Neural cell (in vitro differentiated cells): ENCODE results near the gene SFI1. TPM values are rescaled to one million over a fixed set of nuclear protein-coding genes. Genes with fewer than 3 reads are reported as not detected.

Source experiments
- H2AFZ ChIP-seq: fragments of 200-600, 300-800 bp; sonication (generic), shearing (Covaris generic); 2 replicates; pipeline ENCODE4 v1.6.0; 2014; ENCODE audit warnings: low read depth, mild to moderate bottlenecking, antibody characterized with exemption, low read length, moderate library complexity
- H3F3A ChIP-seq: fragments of 200-600 bp; shearing (Covaris generic); 2 replicates; pipeline ENCODE4 v1.6.1; 2016; ENCODE audit warnings: mild to moderate bottlenecking, moderate library complexity, mixed read lengths, antibody characterized with exemption, low read length; ENCODE audit not compliant: insufficient read depth, poor library complexity, severe bottlenecking
- H3K27ac ChIP-seq: fragments of 200-600, 300-800 bp; sonication (generic), shearing (Covaris generic); 2 replicates; pipeline ENCODE4 v1.5.1; 2014; ENCODE audit warnings: mild to moderate bottlenecking, low read length, moderate library complexity
- H3K27me3 ChIP-seq: fragments of 300-800, 200-600 bp; sonication (generic), shearing (Covaris generic); 2 replicates; pipeline ENCODE4 v1.6.0; 2014; ENCODE audit warnings: mild to moderate bottlenecking, low read depth, low read length, moderate library complexity; ENCODE audit not compliant: insufficient read depth
- H3K36me3 ChIP-seq: fragments of 300-800, 200-600 bp; sonication (generic), shearing (Covaris generic); 2 replicates; pipeline ENCODE4 v1.5.1; 2014; ENCODE audit warnings: mild to moderate bottlenecking, antibody characterized with exemption, low read length, moderate library complexity; ENCODE audit not compliant: insufficient read depth
- H3K4me2 ChIP-seq: fragments of 300-800, 200-600 bp; sonication (generic), shearing (Covaris generic); 2 replicates; pipeline ENCODE4 v1.6.0; 2014; ENCODE audit warnings: mild to moderate bottlenecking, low read length
- H3K4me3 ChIP-seq: fragments of 300-800, 200-600 bp; sonication (generic), shearing (Covaris generic); 2 replicates; pipeline ENCODE4 v1.5.1; 2014; ENCODE audit warnings: mild to moderate bottlenecking, low read length, moderate library complexity
- H3K79me2 ChIP-seq: fragments of 200-600 bp; shearing (Covaris generic); replicated peaks from 2 replicates; pipeline ENCODE4 v1.6.0; 2014; ENCODE audit warnings: mild to moderate bottlenecking, low read length, moderate library complexity; ENCODE audit not compliant: insufficient read depth
- H3K9ac ChIP-seq: fragments of 300-800, 200-600 bp; sonication (generic), shearing (Covaris generic); 2 replicates; pipeline ENCODE4 v1.6.1; 2016; ENCODE audit warnings: mild to moderate bottlenecking, low read length, mixed read lengths
- H3K9me2 ChIP-seq: fragments of 200-600 bp; shearing (Covaris generic); 2 replicates; pipeline ENCODE4 v1.6.1; 2016; ENCODE audit warnings: mild to moderate bottlenecking, low read length, mixed read lengths; ENCODE audit not compliant: insufficient read depth
- H3K9me3 ChIP-seq: fragments of 200-600, 300-800 bp; sonication (generic), shearing (Covaris generic); 2 replicates; pipeline ENCODE4 v1.6.1; 2016; ENCODE audit warnings: mild to moderate bottlenecking, mixed run types, low read length, moderate library complexity, mixed read lengths
- H4K20me1 ChIP-seq: fragments of 200-600 bp; shearing (Covaris generic); 2 replicates; pipeline ENCODE4 v1.6.1; 2016; ENCODE audit warnings: mild to moderate bottlenecking, mixed run types; ENCODE audit not compliant: insufficient read depth
- EP300 ChIP-seq: fragments of 450-650 bp; conservative IDR thresholded peaks from 2 replicates; pipeline ENCODE4 v1.6.1; 2014; ENCODE audit warnings: antibody characterized with exemption, mild to moderate bottlenecking, moderate library complexity; ENCODE audit not compliant: poor library complexity, severe bottlenecking
- EZH2 ChIP-seq: fragments of 200-600, 300-800 bp; shearing (Covaris generic), sonication (generic); IDR thresholded peaks from 2 replicates; pipeline ENCODE4 v1.6.1; 2014; ENCODE audit warnings: antibody characterized with exemption, low read length, borderline replicate concordance, mild to moderate bottlenecking; ENCODE audit not compliant: insufficient read depth, poor library complexity, severe bottlenecking
- MXI1 ChIP-seq: fragments of 450-650 bp; conservative IDR thresholded peaks from 2 replicates; pipeline ENCODE4 v1.6.1; 2014; ENCODE audit warnings: antibody characterized with exemption, mild to moderate bottlenecking; ENCODE audit not compliant: poor library complexity, severe bottlenecking
- POLR2AphosphoS5 ChIP-seq: IDR thresholded peaks from 2 replicates; pipeline ENCODE4 v1.6.1; 2012
- RAD21 ChIP-seq: fragments of 450-650 bp; conservative IDR thresholded peaks from 2 replicates; pipeline ENCODE4 v1.6.1; 2014; ENCODE audit warnings: antibody characterized with exemption, mild to moderate bottlenecking, moderate library complexity
- SMC3 ChIP-seq: fragments of 450-650 bp; conservative IDR thresholded peaks from 2 replicates; pipeline ENCODE4 v1.6.1; 2014; ENCODE audit warnings: antibody characterized with exemption, mild to moderate bottlenecking, moderate library complexity; ENCODE audit not compliant: poor library complexity
- TAF1 ChIP-seq: IDR thresholded peaks from 2 replicates; pipeline ENCODE4 v1.6.1; 2012; ENCODE audit warnings: low read depth
- polyA plus RNA-seq: library from polyadenylated mRNA; depleted of rRNA; stranded (reverse); fragments of >200 nt; gene quantifications from 2 replicates; pipeline ENCODE4 v1.2.3, GENCODE V29; 2014
- TF ChIP-seq, protein P1 (sequence below): fragments of 450-650 bp; IDR thresholded peaks from 2 replicates; pipeline ENCODE4 v1.5.1; 2014; ENCODE audit warnings: antibody characterized with exemption, mild to moderate bottlenecking, moderate library complexity; ENCODE audit not compliant: poor library complexity, severe bottlenecking
- TF ChIP-seq, protein P2 (sequence below): IDR thresholded peaks from 2 replicates; pipeline ENCODE4 v1.6.1; 2012; ENCODE audit warnings: borderline replicate concordance

Gene SFI1
- polyA plus RNA-seq, 1 donor from 2014 or later = 19.9 TPM

DNA sequence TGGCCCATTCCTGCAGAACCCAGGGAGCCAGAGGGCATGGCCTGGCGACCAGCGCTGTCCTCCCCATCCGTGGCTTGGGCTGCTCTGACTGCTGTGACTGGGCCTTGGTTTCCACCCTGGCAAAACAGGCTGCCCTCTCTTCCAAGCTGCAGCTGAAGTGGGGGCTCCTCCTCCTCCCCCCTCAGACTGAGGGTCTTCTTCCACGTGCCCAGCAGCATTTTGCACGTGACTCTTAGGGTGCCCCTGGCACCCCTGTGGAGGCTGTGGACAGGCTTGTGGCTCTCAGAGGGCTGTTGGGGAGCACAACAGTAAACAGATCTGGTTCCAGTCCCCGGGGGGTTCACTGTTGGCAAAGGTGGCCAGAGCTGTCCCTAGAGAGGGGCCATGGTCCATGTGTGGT lies 114.3 kb downstream of the SFI1 start:
- H4K20me1 ChIP-seq = no peaks in the 10 kb centered on the region
- no peak overlapping the region for H3K27ac ChIP-seq
- H3K79me2 ChIP-seq = no peaks in the 10 kb centered on the region
- H3K4me2 ChIP-seq = no peak overlapping the region
- no peaks in the 10 kb centered on the region for H3K27me3 ChIP-seq
- TF ChIP-seq, protein P1, sequence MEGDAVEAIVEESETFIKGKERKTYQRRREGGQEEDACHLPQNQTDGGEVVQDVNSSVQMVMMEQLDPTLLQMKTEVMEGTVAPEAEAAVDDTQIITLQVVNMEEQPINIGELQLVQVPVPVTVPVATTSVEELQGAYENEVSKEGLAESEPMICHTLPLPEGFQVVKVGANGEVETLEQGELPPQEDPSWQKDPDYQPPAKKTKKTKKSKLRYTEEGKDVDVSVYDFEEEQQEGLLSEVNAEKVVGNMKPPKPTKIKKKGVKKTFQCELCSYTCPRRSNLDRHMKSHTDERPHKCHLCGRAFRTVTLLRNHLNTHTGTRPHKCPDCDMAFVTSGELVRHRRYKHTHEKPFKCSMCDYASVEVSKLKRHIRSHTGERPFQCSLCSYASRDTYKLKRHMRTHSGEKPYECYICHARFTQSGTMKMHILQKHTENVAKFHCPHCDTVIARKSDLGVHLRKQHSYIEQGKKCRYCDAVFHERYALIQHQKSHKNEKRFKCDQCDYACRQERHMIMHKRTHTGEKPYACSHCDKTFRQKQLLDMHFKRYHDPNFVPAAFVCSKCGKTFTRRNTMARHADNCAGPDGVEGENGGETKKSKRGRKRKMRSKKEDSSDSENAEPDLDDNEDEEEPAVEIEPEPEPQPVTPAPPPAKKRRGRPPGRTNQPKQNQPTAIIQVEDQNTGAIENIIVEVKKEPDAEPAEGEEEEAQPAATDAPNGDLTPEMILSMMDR = no peak
- TF ChIP-seq RAD21 (no peak), TAF1 (no peak), SMC3 (no peak), POLR2AphosphoS5 (no peak), MXI1 (no peak), EP300 (no peak), EZH2 (no peak)
- TF ChIP-seq, protein P2, sequence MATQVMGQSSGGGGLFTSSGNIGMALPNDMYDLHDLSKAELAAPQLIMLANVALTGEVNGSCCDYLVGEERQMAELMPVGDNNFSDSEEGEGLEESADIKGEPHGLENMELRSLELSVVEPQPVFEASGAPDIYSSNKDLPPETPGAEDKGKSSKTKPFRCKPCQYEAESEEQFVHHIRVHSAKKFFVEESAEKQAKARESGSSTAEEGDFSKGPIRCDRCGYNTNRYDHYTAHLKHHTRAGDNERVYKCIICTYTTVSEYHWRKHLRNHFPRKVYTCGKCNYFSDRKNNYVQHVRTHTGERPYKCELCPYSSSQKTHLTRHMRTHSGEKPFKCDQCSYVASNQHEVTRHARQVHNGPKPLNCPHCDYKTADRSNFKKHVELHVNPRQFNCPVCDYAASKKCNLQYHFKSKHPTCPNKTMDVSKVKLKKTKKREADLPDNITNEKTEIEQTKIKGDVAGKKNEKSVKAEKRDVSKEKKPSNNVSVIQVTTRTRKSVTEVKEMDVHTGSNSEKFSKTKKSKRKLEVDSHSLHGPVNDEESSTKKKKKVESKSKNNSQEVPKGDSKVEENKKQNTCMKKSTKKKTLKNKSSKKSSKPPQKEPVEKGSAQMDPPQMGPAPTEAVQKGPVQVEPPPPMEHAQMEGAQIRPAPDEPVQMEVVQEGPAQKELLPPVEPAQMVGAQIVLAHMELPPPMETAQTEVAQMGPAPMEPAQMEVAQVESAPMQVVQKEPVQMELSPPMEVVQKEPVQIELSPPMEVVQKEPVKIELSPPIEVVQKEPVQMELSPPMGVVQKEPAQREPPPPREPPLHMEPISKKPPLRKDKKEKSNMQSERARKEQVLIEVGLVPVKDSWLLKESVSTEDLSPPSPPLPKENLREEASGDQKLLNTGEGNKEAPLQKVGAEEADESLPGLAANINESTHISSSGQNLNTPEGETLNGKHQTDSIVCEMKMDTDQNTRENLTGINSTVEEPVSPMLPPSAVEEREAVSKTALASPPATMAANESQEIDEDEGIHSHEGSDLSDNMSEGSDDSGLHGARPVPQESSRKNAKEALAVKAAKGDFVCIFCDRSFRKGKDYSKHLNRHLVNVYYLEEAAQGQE = no peak
- no peak overlapping the region for H2AFZ ChIP-seq
- no peaks in the 10 kb centered on the region for H3F3A ChIP-seq
- no peaks in the 10 kb centered on the region for H3K9me3 ChIP-seq
- no peaks in the 10 kb centered on the region for H3K36me3 ChIP-seq
- no peak overlapping the region for H3K9ac ChIP-seq
- H3K4me3 ChIP-seq = no peak overlapping the region
- H3K9me2 ChIP-seq = no peaks in the 10 kb centered on the region

DNA sequence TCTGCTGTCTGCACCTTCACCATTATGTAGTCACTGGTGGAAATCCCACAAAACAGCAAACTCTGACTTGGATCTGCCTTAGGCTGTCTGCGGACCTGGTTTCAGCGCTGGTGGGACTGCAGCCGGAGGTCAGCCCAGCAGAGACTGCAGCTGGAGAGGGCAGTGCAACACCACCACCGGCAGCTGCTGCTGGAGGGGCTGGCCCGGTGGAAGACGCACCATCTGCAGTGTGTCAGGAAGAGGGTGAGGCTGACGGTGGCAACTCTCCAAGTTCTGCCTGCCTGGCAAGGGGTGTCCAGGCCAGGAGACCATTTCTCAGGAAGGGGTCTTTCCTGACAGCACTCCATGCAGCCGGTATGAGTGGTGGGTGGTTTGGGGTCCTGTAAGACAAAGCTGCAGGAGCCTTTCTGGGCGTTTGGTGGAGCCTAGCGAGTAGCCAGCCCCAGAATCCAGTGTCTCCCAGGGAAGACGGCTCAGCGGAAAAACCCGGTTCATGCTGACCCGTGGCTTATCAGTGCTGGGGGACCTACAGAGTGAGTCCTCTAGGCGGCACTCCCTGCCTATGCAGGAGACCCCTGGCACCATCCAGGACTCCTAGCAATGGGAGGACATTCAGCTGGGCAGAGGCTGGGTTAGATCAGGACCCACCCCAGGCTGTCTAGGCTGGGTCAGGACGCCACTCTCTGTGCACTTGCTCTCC lies 114.9 kb downstream of the SFI1 start:
- H3K9me3 ChIP-seq = no peaks in the 10 kb centered on the region
- H4K20me1 ChIP-seq = no peaks in the 10 kb centered on the region
- no peak for TF ChIP-seq MXI1
- no peak for TF ChIP-seq EZH2
- TF ChIP-seq, protein P2 = no peak
- TF ChIP-seq, protein P1 = no peak
- no peak for TF ChIP-seq TAF1
- no peak for TF ChIP-seq SMC3
- no peak for TF ChIP-seq EP300
- TF ChIP-seq RAD21 = no peak
- no peak for TF ChIP-seq POLR2AphosphoS5
- H2AFZ ChIP-seq = no peak overlapping the region
- no peaks in the 10 kb centered on the region for H3K27me3 ChIP-seq
- H3K4me2 ChIP-seq = no peak overlapping the region
- no peaks in the 10 kb centered on the region for H3K9me2 ChIP-seq
- no peak overlapping the region for H3K27ac ChIP-seq
- no peak overlapping the region for H3K4me3 ChIP-seq
- H3F3A ChIP-seq = no peaks in the 10 kb centered on the region
- H3K9ac ChIP-seq = no peak overlapping the region
- H3K79me2 ChIP-seq = no peaks in the 10 kb centered on the region
- no peaks in the 10 kb centered on the region for H3K36me3 ChIP-seq
